ENCODE measurements around the gene CD164. TPM values are rescaled to one million over a fixed set of nuclear protein-coding genes. Genes with fewer than 3 reads are reported as not detected.
A peak's percentile ranks its signal among the peaks of the same experiment; 100 is the strongest.

The CD164 gene
- total and polyA plus RNA-seq, 4 donors = 124 to 226 (median 204) TPM

DNA sequence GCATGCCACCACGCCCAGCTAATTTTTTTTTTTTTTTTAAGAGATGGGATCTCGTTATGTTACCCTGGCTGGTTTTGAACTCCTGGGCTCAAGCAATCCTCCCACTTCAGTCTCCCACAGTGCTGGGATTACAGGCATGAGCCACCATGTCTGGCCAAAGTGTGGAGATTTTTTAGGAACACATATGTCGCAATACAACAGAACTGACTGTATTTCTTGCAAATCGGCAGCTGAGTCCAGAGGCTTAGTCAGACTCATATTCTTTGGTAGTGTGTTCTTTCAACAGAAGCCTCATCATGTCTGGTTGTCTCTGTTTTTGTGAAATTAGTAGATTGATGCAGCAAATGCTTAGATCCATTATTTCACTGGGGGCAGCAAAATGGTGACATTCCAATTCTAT lies 23.9 kb upstream of the CD164 start:
- H3K27ac ChIP-seq (ENCODE audit: low read depth in 1 of 2, low read length in 2 of 2) = no peak overlapping the region
- ATAC-seq (ENCODE audit: low FRiP score) = no peak
- no peaks in the 10 kb centered on the region for H3K9me3 ChIP-seq (ENCODE audit: control insufficient read depth, low read length)
- no peaks in the 10 kb centered on the region for H3K27me3 ChIP-seq (ENCODE audit: control insufficient read depth in 1 of 2, insufficient read depth in 2 of 2, low read length in 1 of 2)
- DNase-seq = no peak
- no peaks in the 10 kb centered on the region for H3K4me1 ChIP-seq (ENCODE audit: control insufficient read depth in 1 of 2, insufficient read depth in 2 of 2, low read length in 2 of 2)
- intact Hi-C loops (cut with DNase I) = no loop called here
- no peaks in the 10 kb centered on the region for H3K36me3 ChIP-seq (ENCODE audit: control insufficient read depth in 1 of 2, insufficient read depth in 2 of 2, low read length in 1 of 2)
- 89 to 94% methylated on average over 4 of the region's 4 CpGs for whole genome bisulfite sequencing, 2 donors
- no peak overlapping the region for H3K4me3 ChIP-seq (ENCODE audit: low read length in 2 of 2)

DNA sequence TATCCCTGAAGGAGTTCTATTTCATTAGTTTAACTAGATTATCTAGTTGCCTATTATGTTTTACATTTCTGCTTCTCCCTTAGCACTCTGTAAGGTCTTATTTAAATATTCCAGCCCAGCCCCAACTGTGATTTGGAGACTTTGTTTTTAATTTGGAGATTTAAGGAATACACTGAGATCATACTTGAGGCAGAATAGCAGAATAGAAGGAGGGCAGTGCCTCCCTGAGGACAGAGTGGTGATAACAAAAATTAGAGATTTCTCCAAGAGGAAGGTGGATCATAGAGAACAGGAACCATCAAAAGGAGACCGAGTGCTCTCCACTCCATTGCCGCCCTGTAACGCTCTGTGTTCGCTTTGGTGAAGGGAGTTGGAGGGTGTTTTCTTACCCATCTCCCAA lies 14.8 kb upstream of the CD164 start:
- WGBS, 2 donors = 79 to 82% methylated on average over 4 of the region's 4 CpGs
- Histone ChIP-seq H3K36me3 (ENCODE audit: control insufficient read depth in 1 of 2, insufficient read depth in 2 of 2, low read length in 1 of 2) (no peaks in the 10 kb centered on the region), H3K27me3 (ENCODE audit: control insufficient read depth in 1 of 2, insufficient read depth in 2 of 2, low read length in 1 of 2) (no peaks in the 10 kb centered on the region), H3K9me3 (ENCODE audit: control insufficient read depth, low read length) (no peaks in the 10 kb centered on the region), H3K27ac (ENCODE audit: low read depth in 1 of 2, low read length in 2 of 2) (no peak overlapping the region), H3K4me3 (ENCODE audit: low read length in 2 of 2) (no peak overlapping the region), H3K4me1 (ENCODE audit: control insufficient read depth in 1 of 2, insufficient read depth in 2 of 2, low read length in 2 of 2) (peaks cover 0 to 1% of the 10 kb centered on the region in 2 donors)
- ATAC-seq (ENCODE audit: low FRiP score) (no peak), DNase-seq (no peak)
- intact Hi-C loops (cut with DNase I) = no loop called here

DNA sequence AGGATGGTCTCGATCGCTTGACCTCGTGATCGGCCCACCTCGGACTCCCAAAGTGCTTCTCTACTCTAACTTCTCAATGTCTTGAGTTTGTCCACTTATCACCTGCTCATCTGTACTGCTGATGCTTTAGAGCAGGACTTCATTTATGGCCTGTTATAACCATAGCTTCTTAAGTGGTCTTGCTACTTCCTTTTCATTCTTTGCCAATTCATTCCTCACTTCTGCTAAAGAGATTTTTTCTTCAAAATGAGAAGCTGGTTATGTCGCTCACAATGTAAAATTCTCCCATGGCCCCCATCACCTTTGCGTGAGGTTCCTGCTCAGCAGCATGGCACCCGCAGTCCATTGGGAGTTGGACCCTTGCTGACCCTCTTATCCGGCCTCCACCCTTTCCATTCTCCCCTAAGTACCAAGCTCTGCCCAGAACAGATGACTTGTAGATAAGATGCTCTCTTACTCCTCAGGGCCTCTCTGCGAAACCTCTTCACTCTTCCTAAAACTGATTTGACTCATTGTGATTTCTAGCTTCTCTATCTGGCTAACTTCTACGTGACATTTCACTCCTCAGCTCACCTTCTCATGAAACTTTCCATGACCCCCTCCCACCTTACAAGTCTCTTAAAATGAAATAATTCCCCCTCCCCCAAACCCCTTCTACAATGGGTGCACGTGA lies 13.9 kb upstream of the CD164 start:
- Histone ChIP-seq H3K9me3 (ENCODE audit: control insufficient read depth, low read length) (no peaks in the 10 kb centered on the region), H3K36me3 (ENCODE audit: control insufficient read depth in 1 of 2, insufficient read depth in 2 of 2, low read length in 1 of 2) (no peaks in the 10 kb centered on the region), H3K4me1 (ENCODE audit: control insufficient read depth in 1 of 2, insufficient read depth in 2 of 2, low read length in 2 of 2) (peaks cover 0 to 1% of the 10 kb centered on the region in 2 donors), H3K27ac (ENCODE audit: low read depth in 1 of 2, low read length in 2 of 2) (no peak overlapping the region), H3K4me3 (ENCODE audit: low read length in 2 of 2) (no peak overlapping the region), H3K27me3 (ENCODE audit: control insufficient read depth in 1 of 2, insufficient read depth in 2 of 2, low read length in 1 of 2) (no peaks in the 10 kb centered on the region)
- intact Hi-C loops (cut with DNase I) = no loop called here
- no peak for DNase-seq
- WGBS, 2 donors = 93 to 96% methylated on average over 12 of the region's 12 CpGs
- ATAC-seq (ENCODE audit: low FRiP score) = no peak

DNA sequence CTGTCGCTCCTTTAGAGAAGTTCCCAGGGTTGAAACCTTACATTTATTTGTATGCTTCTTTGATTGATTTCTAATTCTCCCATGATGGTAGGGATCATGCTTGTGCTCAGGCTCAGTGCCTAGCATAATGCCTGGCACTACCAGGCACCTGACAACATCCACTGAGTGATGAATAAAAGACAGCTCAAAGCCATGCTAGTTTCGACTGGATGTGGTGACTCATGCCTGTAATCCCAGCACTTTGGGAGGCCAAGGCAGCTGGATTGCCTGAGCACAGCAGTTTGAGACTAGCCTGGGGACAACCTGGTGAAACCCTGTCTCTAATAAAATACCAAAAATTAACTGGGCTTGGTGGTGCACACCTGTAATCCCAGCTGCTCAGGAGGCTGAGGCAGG lies 11.6 kb upstream of the CD164 start:
- 71 to 78% methylated on average over 2 of the region's 2 CpGs for WGBS, 2 donors
- ATAC-seq (ENCODE audit: low FRiP score) = no peak

DNA sequence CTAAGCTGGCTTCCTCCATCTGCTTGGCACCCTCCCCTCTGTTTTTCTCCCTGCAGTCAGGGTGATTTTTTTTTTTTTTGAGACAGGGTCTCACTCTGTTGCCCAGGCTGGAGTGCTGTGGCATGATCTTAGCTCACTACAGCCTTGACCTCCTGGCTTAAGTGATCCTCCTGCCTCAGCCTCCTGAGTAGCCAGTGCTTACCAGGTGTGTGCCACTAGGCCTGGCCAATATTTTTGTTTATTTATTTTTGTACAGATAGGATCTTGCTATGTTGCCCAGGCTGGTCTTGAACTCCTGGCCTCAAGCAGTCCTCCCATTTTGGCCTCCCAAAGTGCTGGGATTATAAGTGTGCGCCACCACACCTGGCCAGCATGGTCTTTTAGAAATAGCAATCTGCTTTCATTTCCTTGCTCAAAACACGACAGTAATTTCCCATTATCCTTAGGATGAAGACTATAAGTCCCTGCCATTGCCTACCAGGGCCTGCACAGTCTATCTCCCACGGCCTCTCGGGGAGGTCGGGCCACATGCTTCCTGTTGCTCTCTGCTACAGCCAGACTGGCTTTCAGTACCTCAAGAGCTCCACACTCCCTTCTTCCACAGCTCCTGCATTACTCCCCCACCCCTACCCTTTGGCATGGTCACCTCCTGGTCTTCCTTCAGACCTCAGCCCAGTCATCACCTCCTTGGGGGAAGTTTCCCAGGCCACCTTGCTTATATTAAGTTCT lies 11.1 kb upstream of the CD164 start:
- ATAC-seq (ENCODE audit: low FRiP score) (no peak), DNase-seq (no peak)
- intact Hi-C loops (cut with DNase I) = no loop called here
- Histone ChIP-seq H3K27me3 (ENCODE audit: control insufficient read depth in 1 of 2, insufficient read depth in 2 of 2, low read length in 1 of 2) (no peaks in the 10 kb centered on the region), H3K9me3 (ENCODE audit: control insufficient read depth, low read length) (no peaks in the 10 kb centered on the region), H3K27ac (ENCODE audit: low read depth in 1 of 2, low read length in 2 of 2) (no peak overlapping the region), H3K36me3 (ENCODE audit: control insufficient read depth in 1 of 2, insufficient read depth in 2 of 2, low read length in 1 of 2) (no peaks in the 10 kb centered on the region), H3K4me1 (ENCODE audit: control insufficient read depth in 1 of 2, insufficient read depth in 2 of 2, low read length in 2 of 2) (no peaks in the 10 kb centered on the region), H3K4me3 (ENCODE audit: low read length in 2 of 2) (no peak overlapping the region)
- 90 to 95% methylated on average over 5 of the region's 5 CpGs for WGBS, 2 donors

More for the DNA sequence above, 11.6 kb upstream of the CD164 start:
- no peaks in the 10 kb centered on the region for H3K9me3 ChIP-seq (ENCODE audit: control insufficient read depth, low read length)
- no peaks in the 10 kb centered on the region for H3K4me1 ChIP-seq (ENCODE audit: control insufficient read depth in 1 of 2, insufficient read depth in 2 of 2, low read length in 2 of 2)
- H3K4me3 ChIP-seq (ENCODE audit: low read length in 2 of 2) = no peak overlapping the region
- H3K27ac ChIP-seq (ENCODE audit: low read depth in 1 of 2, low read length in 2 of 2) = no peak overlapping the region
- no peaks in the 10 kb centered on the region for H3K27me3 ChIP-seq (ENCODE audit: control insufficient read depth in 1 of 2, insufficient read depth in 2 of 2, low read length in 1 of 2)
- H3K36me3 ChIP-seq (ENCODE audit: control insufficient read depth in 1 of 2, insufficient read depth in 2 of 2, low read length in 1 of 2) = no peaks in the 10 kb centered on the region
- intact Hi-C loops (cut with DNase I) = no loop called here
- DNase-seq = no peak

DNA sequence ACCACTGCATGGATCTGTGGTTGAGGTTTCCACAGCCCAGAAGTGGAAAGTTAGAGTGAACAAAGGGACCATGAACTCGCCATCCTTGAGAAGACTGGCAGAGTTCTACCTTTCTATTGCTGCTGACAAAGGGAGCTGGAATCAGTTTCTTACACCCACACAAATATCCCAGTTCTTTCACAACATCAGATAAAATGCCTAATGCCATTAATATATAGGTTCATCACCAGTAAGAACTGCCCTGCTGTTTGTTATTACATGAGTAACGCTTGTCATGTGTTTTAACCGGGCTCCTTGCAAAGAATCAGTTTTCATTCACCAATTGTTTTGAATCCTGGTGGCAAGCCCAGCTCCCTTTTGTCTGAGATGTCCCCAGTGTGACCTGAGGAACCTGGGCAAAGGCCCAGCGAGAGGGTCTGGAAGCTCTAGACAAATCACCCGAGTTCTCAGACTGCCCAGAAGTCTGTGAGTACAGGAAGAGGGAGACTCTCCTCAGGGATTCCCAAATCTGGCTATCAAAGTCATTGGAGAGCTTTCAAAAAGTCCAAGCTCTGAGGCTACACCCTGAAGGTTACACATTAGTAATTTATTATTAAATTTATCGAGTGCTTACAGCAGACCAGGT lies 7.5 kb upstream of the CD164 start:
- intact Hi-C loops (cut with DNase I) = loop anchor here in 1 of 2 donors (10.0 kb wide), 1 partner anchor 295 kb away; the partner anchor contains the start of genes CEP57L1 and SESN1
- no peaks in the 10 kb centered on the region for H3K27me3 ChIP-seq (ENCODE audit: control insufficient read depth in 1 of 2, insufficient read depth in 2 of 2, low read length in 1 of 2)
- WGBS, 2 donors = 57 to 60% methylated on average over 6 of the region's 6 CpGs
- no peak overlapping the region for H3K4me3 ChIP-seq (ENCODE audit: low read length in 2 of 2)
- no peak overlapping the region for H3K27ac ChIP-seq (ENCODE audit: low read depth in 1 of 2, low read length in 2 of 2)
- H3K4me1 ChIP-seq (ENCODE audit: control insufficient read depth in 1 of 2, insufficient read depth in 2 of 2, low read length in 2 of 2) = no peaks in the 10 kb centered on the region
- no peaks in the 10 kb centered on the region for H3K9me3 ChIP-seq (ENCODE audit: control insufficient read depth, low read length)
- ATAC-seq (ENCODE audit: low FRiP score) (no peak), DNase-seq (no peak)
- H3K36me3 ChIP-seq (ENCODE audit: control insufficient read depth in 1 of 2, insufficient read depth in 2 of 2, low read length in 1 of 2) = no peaks in the 10 kb centered on the region

DNA sequence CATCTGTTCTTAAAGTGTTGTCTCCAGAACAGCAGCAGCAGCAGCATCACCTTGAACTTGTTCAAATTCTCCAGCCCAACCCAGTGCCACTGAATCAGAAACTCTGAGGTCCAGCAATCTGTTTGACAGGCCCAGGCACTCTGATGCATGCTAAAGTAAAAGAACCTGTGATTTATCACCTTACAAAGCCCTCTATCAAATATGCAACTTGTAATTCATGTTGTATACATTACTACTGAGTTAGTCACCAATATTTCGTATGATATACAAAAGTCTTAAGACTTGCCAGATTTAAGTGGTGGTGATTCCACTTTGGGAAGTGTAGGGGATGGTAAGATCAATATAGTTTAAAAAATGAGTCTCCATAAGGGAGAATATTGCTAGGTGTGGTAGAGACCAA lies 6.0 kb upstream of the CD164 start:
- ATAC-seq (ENCODE audit: low FRiP score) (no peak), DNase-seq (no peak)
- no peaks in the 10 kb centered on the region for H3K4me1 ChIP-seq (ENCODE audit: control insufficient read depth in 1 of 2, insufficient read depth in 2 of 2, low read length in 2 of 2)
- no peaks in the 10 kb centered on the region for H3K36me3 ChIP-seq (ENCODE audit: control insufficient read depth in 1 of 2, insufficient read depth in 2 of 2, low read length in 1 of 2)
- no peak overlapping the region for H3K4me3 ChIP-seq (ENCODE audit: low read length in 2 of 2)
- intact Hi-C loops (cut with DNase I) = loop anchor here in 1 of 2 donors (10.0 kb wide), 1 partner anchor 293 kb away; the partner anchor contains the start of genes CEP57L1 and SESN1
- H3K27me3 ChIP-seq (ENCODE audit: control insufficient read depth in 1 of 2, insufficient read depth in 2 of 2, low read length in 1 of 2) = no peaks in the 10 kb centered on the region
- H3K27ac ChIP-seq (ENCODE audit: low read depth in 1 of 2, low read length in 2 of 2) = no peak overlapping the region
- no peaks in the 10 kb centered on the region for H3K9me3 ChIP-seq (ENCODE audit: control insufficient read depth, low read length)
- whole genome bisulfite sequencing, 2 donors = 93 to 95% methylated on average over 1 of the region's 1 CpG

DNA sequence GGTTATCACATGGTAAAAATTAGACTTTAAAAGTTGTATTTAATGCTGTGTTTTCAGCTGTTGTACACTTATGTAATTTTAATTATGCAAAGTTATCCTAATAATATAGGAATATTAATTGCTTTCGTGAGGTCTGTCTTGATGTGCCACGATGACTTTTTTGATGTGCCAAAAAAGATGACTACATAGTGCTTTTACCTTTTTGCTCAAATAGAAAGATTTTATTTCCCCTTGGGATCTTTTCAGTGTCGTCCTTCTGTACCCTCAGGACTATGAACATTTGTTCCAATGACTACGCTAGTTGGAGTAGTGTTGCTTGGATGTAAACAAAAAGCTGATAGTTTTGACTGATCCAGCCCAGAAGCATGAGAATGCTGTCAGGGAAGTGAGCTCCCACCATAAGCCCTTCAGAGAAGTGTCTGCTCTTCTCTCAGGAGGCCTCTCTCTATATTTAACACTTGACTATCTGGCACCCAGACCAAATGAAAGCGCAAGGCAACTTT lies 1.2 kb upstream of the CD164 start:
- intact Hi-C loops (cut with DNase I) = loop anchor here (1.0 to 10.0 kb wide), 6 partner anchors 57 to 291 kb away; partner anchors contain the start of genes PPIL6 (in 2 of the 2), SESN1 (in 2 of the 2), SMPD2 (in 2 of the 2) and CEP57L1 (in 1 of the 2)
- Histone ChIP-seq H3K4me3 (ENCODE audit: low read length in 2 of 2) (no peak overlapping the region), H3K27me3 (ENCODE audit: control insufficient read depth in 1 of 2, insufficient read depth in 2 of 2, low read length in 1 of 2) (no peaks in the 10 kb centered on the region), H3K36me3 (ENCODE audit: control insufficient read depth in 1 of 2, insufficient read depth in 2 of 2, low read length in 1 of 2) (no peaks in the 10 kb centered on the region), H3K4me1 (ENCODE audit: control insufficient read depth in 1 of 2, insufficient read depth in 2 of 2, low read length in 2 of 2) (no peaks in the 10 kb centered on the region), H3K9me3 (ENCODE audit: control insufficient read depth, low read length) (no peaks in the 10 kb centered on the region), H3K27ac (ENCODE audit: low read depth in 1 of 2, low read length in 2 of 2) (peak overlapping the region in 1 of 2 donors; percentile 76)
- DNase-seq (no peak), ATAC-seq (ENCODE audit: low FRiP score) (no peak)
- WGBS, 2 donors = 17 to 19% methylated on average over 5 of the region's 5 CpGs

Measured in aorta (tissue), 5 donors.